NCI-H2196 (cell line): Measurements from ENCODE around the gene ATL3.
"Not testable (repeated sequence)": the region's sequence is repeated elsewhere in the genome, so short reads cannot be mapped to it uniquely, and the experiment has no call there.

ENCODE experiments used
- DNase-seq: peaks from one replicate; lab custom pipeline; 2025; ENCODE audit not compliant: unreplicated experiment; lab: John Stamatoyannopoulos, UW

ATL3 gene

GRCh38 chr11:63671322-63672155 lies at the start of gene ATL3:
Gene ATL3 (minus strand): TSS chr11:63671376. CDS start chr11:63671335, 41 bp downstream.
- peak; percentile 98 for DNase-seq

GRCh38 chr11:63720611-63721010 lies 49.4 kb upstream of the ATL3 start:
- DNase-seq = no peak

- no peak for DNase-seq
Observed at GRCh38 chr11:63719987-63720386, 48.8 kb upstream of the ATL3 start.

- no peak for DNase-seq
Observed at GRCh38 chr11:63719001-63719400, 47.8 kb upstream of the ATL3 start.

GRCh38 chr11:63716046-63716445 lies 44.9 kb upstream of the ATL3 start:
- no peak for DNase-seq

GRCh38 chr11:63713766-63714165 lies 42.6 kb upstream of the ATL3 start:
- no peak for DNase-seq

GRCh38 chr11:63711838-63712237 lies 40.7 kb upstream of the ATL3 start:
- no peak for DNase-seq

- DNase-seq = no peak
Observed at GRCh38 chr11:63710476-63711217, 39.5 kb upstream of the ATL3 start.

- no peak for DNase-seq
Observed at GRCh38 chr11:63709336-63709884, 38.2 kb upstream of the ATL3 start.

- DNase-seq = no peak
Observed at GRCh38 chr11:63708764-63709163, 37.6 kb upstream of the ATL3 start.

GRCh38 chr11:63705526-63705925 lies 34.4 kb upstream of the ATL3 start:
- DNase-seq = no peak

- DNase-seq = no peak
Observed at GRCh38 chr11:63699896-63700295, 28.7 kb upstream of the ATL3 start.

GRCh38 chr11:63698976-63699733 lies 28.0 kb upstream of the ATL3 start:
- no peak for DNase-seq

- DNase-seq = no peak
Observed at GRCh38 chr11:63694596-63694995, 23.4 kb upstream of the ATL3 start.

- no peak for DNase-seq
Observed at GRCh38 chr11:63687845-63688244, 16.7 kb upstream of the ATL3 start.

GRCh38 chr11:63686926-63687325 lies 15.8 kb upstream of the ATL3 start:
- DNase-seq = no peak

GRCh38 chr11:63685158-63685721 lies 14.1 kb upstream of the ATL3 start:
- DNase-seq = not testable (repeated sequence)

GRCh38 chr11:63683133-63683991 lies 12.2 kb upstream of the ATL3 start:
- peak; percentile 24 for DNase-seq

- DNase-seq = no peak
Observed at GRCh38 chr11:63682066-63683021, 11.2 kb upstream of the ATL3 start.
